WERI-Rb-1 (cell line): Measurements from ENCODE around the gene CHD3.

Source experiments
- DNase-seq: peaks from one replicate; pipeline ENCODE4 v3.0.0-alpha.2; 2020
- H3K27ac ChIP-seq: fragments of 250-450 bp; sonication (Bioruptor Pico); 2 replicates; pipeline ENCODE4 v1.5.1; 2020; ENCODE audit warnings: mild to moderate bottlenecking, moderate library complexity
- H3K27me3 ChIP-seq: fragments of 250-450 bp; sonication (Bioruptor Pico); 2 replicates; pipeline ENCODE4 v1.5.1; 2021; ENCODE audit warnings: mild to moderate bottlenecking, low read depth, moderate library complexity; ENCODE audit not compliant: insufficient read depth, severe bottlenecking
- H3K36me3 ChIP-seq: fragments of 250-450 bp; sonication (Bioruptor Pico); 2 replicates; pipeline ENCODE4 v1.5.1; 2020; ENCODE audit warnings: mild to moderate bottlenecking, moderate library complexity
- H3K4me3 ChIP-seq: 2 replicates; pipeline ENCODE4 v1.5.1; 2011; ENCODE audit warnings: low read depth, mild to moderate bottlenecking, control low read depth, low read length
- H3K9me3 ChIP-seq: fragments of 250-450 bp; sonication (Bioruptor Pico); 2 replicates; pipeline ENCODE4 v1.5.1; 2021; ENCODE audit warnings: mild to moderate bottlenecking, moderate library complexity; ENCODE audit not compliant: severe bottlenecking
- CTCF ChIP-seq: IDR thresholded peaks from 2 replicates; pipeline ENCODE4 v1.5.1; 2011; ENCODE audit warnings: low read depth, mild to moderate bottlenecking, control low read depth, inconsistent platforms, low read length

CHD3 gene

GRCh38 chr17:7841396-7841914 lies 47.1 kb upstream of the CHD3 start:
- Histone ChIP-seq H3K36me3 (peaks cover 7% of the 10 kb centered on the region), H3K9me3 (no peaks in the 10 kb centered on the region), H3K27ac (peak overlapping the region; percentile 89), H3K27me3 (no peaks in the 10 kb centered on the region), H3K4me3 (peak overlapping the region; percentile 58)
- peak; percentile 75 for DNase-seq
- peak; percentile 19; the same call in 1 of the 2 replicates for TF ChIP-seq CTCF

- H3K27me3 ChIP-seq, result no peaks in the 10 kb centered on the region
- peak overlapping the region; percentile 58 for H3K4me3 ChIP-seq
- no peaks in the 10 kb centered on the region for H3K9me3 ChIP-seq
- peak overlapping the region; percentile 89 for H3K27ac ChIP-seq
- peak; percentile 94 for DNase-seq
- TF ChIP-seq CTCF, result no peak
- peaks cover 10% of the 10 kb centered on the region for H3K36me3 ChIP-seq
Measured at GRCh38 chr17:7841915-7842379, 46.6 kb upstream of the CHD3 start.

GRCh38 chr17:7842380-7843256 lies 46.0 kb upstream of the CHD3 start:
- H3K27me3 ChIP-seq, result no peaks in the 10 kb centered on the region
- TF ChIP-seq CTCF, result no peak
- no peak for DNase-seq

GRCh38 chr17:7843257-7843535 lies 45.4 kb upstream of the CHD3 start:
- Histone ChIP-seq H3K27ac (peak overlapping the region; percentile 91), H3K27me3 (no peaks in the 10 kb centered on the region), H3K4me3 (peak overlapping the region; percentile 58), H3K36me3 (peaks cover 16% of the 10 kb centered on the region), H3K9me3 (no peaks in the 10 kb centered on the region)
- no peak for TF ChIP-seq CTCF
- no peak for DNase-seq

More at GRCh38 chr17:7842380-7843256, 46.0 kb upstream of the CHD3 start:
- peaks cover 14% of the 10 kb centered on the region for H3K36me3 ChIP-seq
- H3K9me3 ChIP-seq, result no peaks in the 10 kb centered on the region
- peak overlapping the region; percentile 58 for H3K4me3 ChIP-seq
- H3K27ac ChIP-seq, result peak overlapping the region; percentile 89

- peak overlapping the region; percentile 91 for H3K27ac ChIP-seq
- peak overlapping the region; percentile 58 for H3K4me3 ChIP-seq
- no peaks in the 10 kb centered on the region for H3K27me3 ChIP-seq
- H3K36me3 ChIP-seq, result peaks cover 18% of the 10 kb centered on the region
- no peaks in the 10 kb centered on the region for H3K9me3 ChIP-seq
- DNase-seq, result peak; percentile 81
- no peak for TF ChIP-seq CTCF
Measured at GRCh38 chr17:7843536-7844291, 44.9 kb upstream of the CHD3 start.
